Prostate gland (tissue), 2 donors: Measurements from ENCODE around the gene CDIPT.

ENCODE experiments used
- CTCF ChIP-seq, 4 experiments: fragments of 200-600 bp in 2 of 4; fragments of 450-650 bp in 2 of 4; sonication (generic) in 2 of 4; IDR thresholded peaks; 1 replicate in 3 of 4; 2 replicates in 1 of 4; pipeline ENCODE4 v1.5.1; 2016 to 2019; ENCODE audit warnings: antibody characterized with exemption in 4 of 4, mild to moderate bottlenecking in 2 of 4, moderate library complexity in 2 of 4
- POLR2A ChIP-seq: fragments of 450-650 bp; IDR thresholded peaks from one replicate; pipeline ENCODE4 v1.6.1; 2016; ENCODE audit warnings: antibody characterized with exemption, mild to moderate bottlenecking

- TF ChIP-seq CTCF (IDR thresholded peaks at IDR 0.05) (no peak), POLR2A (no peak)
Observed at GRCh38 chr16:29831490-29831889, 31.5 kb downstream of the CDIPT start.
